HG03095 (cell line): ENCODE results near the gene NKAIN2.
"Not testable (repeated sequence)": the region's sequence is repeated elsewhere in the genome, so short reads cannot be mapped to it uniquely, and the experiment has no call there.

ENCODE experiments used
- ATAC-seq: cut with Tn5 transposase; IDR thresholded peaks from one replicate; pipeline ENCODE4 v1.9.1; 2021; ENCODE audit warnings: moderate library complexity; ENCODE audit not compliant: unreplicated experiment

The NKAIN2 gene

DNA sequence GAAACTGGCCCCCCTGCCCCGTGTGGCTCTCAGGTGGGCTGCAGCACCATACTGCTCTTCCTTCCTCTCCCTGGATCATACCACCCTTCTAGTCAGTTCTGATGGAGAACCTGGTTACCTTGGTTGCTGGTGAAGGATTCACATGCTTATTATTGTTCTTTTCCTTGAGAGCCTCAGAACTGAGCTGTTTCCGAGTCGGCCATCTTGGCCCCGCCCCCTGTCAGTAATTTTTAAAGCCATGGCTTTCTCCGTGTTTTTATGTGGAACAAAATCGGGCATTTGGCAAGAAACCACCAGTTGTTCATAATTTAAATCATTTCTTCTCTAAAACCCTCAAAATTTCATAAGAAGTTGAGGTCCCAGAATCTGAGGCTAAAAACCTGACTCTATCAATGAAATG lies 493.8 kb downstream of the NKAIN2 start:
- ATAC-seq, result no peak

GRCh38 chr6:124298730-124299129 lies 495.1 kb downstream of the NKAIN2 start:
- no peak for ATAC-seq

- ATAC-seq, result not testable (repeated sequence)
These were observed 497.2 kb downstream of the NKAIN2 start for GRCh38 chr6:124300907-124301306.

DNA sequence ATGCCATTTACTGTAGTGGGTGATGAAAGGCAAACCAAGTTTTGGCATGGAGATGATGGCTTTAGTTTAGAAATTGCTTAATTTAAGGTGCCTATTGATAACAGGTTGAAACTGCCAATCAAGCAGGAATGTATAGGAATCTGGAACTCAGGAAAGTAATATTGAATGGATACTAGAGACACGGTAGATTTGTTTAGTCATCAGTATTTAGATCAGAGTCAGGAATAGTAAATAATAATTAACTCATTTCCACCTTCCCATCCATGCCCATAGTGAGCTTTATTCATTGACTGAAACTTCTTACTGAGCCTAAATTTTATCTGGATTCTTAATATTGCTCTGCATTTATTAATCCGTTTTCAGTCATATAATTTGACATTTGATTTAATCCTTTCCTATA lies 500.3 kb downstream of the NKAIN2 start:
- ATAC-seq, result no peak

- ATAC-seq, result no peak
These were observed 506.5 kb downstream of the NKAIN2 start for GRCh38 chr6:124310139-124310538.

DNA sequence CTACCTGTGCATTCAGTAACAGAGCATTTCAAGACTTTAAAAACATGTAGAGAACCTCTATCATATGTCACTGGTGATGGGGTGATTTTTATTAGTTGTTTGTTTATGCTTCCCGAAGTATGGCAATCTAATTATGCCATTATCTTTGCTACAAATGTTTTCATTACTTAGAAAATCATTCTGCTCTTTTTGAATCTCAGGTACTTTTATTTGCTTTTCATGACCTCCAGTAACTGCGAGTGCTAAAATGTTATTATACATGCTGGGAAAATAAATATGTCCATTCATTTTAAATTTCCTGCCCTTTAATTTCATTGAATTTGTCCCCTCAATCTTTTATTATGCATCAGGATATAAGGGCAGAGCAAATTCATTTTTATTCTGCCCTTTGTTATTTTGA lies 515.7 kb downstream of the NKAIN2 start:
- ATAC-seq, result no peak

- no peak for ATAC-seq
These were observed 520.6 kb downstream of the NKAIN2 start for GRCh38 chr6:124324237-124324636.

- no peak for ATAC-seq
These were observed 526.5 kb downstream of the NKAIN2 start for GRCh38 chr6:124330197-124330596.

GRCh38 chr6:124334359-124334758 lies 530.7 kb downstream of the NKAIN2 start:
- no peak for ATAC-seq

GRCh38 chr6:124339610-124340334 lies 536.1 kb downstream of the NKAIN2 start:
- no peak for ATAC-seq

DNA sequence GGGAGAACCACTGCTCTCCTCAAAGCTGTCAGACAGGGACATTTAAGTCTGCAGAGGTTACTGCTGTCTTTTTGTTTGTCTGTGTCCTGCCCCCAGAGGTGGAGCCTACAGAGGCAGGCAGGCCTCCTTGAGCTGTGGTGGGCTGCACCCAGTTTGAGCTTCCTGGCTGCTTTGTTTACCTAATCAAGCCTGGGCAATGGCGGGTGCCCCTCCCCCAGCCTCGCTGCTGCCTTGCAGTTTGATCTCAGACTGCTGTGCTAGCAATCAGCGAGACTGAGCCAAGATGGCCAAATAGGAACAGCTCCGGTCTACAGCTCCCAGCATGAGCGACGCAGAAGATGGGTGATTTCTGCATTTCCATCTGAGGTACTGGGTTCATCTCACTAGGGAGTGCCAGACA lies 544.7 kb downstream of the NKAIN2 start:
- ATAC-seq, result not testable (repeated sequence)

DNA sequence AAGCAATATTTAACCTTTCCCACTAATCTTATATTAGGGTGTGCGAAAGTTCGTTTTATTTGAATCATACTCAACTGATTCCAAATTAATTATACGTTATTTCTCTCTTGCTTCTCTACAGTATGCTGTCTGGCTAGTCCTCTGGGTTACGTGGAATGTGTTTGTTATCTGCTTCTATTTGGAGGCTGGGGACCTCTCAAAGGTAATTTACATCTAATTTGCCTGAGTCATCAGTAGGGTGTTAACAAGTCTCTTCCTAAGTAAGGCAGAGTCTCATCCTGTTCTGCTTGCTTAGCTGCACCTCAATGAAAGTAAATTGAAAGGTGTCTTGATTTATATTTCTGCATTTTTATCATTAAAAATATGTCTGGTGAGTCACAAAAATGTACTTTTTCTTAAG lies 551.5 kb downstream of the NKAIN2 start:
- no peak for ATAC-seq

- ATAC-seq, result no peak
These were observed 552.7 kb downstream of the NKAIN2 start for GRCh38 chr6:124356276-124356810.

DNA sequence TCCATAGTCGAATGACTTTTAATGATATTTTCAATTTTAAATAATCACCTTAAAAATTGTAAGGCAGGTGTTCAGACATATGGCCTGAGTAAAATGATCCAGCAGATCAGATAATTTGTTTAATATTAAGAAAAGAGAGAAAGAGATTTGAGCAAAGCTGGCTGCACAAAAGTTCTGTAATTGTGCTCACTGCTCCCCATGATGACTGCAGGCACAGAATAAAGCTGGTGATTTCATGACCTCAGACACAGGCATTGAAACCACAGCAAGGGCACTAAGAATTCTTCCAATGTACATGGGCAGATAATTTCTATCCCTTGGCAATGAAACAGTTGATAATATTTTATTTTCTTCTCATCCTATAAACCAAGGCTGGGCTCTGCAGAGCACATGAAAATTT lies 553.1 kb downstream of the NKAIN2 start:
- no peak for ATAC-seq

DNA sequence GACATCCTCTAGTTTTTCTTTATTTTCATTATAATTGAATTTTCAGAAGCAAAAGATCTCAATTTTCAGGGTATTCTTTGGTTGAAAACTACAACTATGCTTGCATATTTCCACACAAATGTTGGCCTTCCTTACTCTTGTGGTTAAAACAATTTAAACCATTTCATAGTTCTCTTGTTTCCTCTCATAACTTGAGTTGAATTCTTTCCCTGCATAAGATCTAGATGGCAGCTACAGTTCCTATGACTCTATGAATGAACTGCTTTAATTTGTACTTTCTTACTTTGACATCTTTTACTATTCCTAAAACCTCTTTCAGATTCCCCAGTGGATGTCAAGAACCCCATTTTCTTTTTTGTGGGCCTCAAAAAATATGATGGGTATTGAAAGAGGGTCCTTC lies 564.5 kb downstream of the NKAIN2 start:
- no peak for ATAC-seq

- no peak for ATAC-seq
These were observed 568.4 kb downstream of the NKAIN2 start for GRCh38 chr6:124371974-124372475.

- no peak for ATAC-seq
These were observed 569.7 kb downstream of the NKAIN2 start for GRCh38 chr6:124373386-124373785.

- no peak for ATAC-seq
These were observed 585.5 kb downstream of the NKAIN2 start for GRCh38 chr6:124389127-124389526.

- no peak for ATAC-seq
These were observed 589.9 kb downstream of the NKAIN2 start for GRCh38 chr6:124393536-124393935.

DNA sequence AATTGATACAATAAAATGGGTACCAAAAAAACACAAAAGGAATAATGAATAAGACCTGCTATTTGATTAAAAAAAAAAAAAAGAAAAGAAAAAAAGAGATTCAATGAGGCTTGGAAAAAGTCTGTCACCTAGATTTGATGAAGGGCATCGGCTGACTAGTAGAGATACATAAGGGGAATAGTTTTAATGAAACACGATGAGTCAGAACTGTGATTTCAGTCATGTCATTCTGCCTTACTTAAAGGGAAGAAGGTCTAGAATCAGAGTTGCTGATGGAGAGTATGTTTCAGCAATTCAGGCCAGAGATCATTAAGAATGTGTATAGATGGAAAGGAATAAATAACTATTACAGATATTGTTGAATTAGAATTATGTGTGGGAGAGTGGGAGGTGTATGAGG lies 592.7 kb downstream of the NKAIN2 start:
- ATAC-seq, result no peak

GRCh38 chr6:124400261-124400999 lies 596.8 kb downstream of the NKAIN2 start:
- ATAC-seq, result no peak

DNA sequence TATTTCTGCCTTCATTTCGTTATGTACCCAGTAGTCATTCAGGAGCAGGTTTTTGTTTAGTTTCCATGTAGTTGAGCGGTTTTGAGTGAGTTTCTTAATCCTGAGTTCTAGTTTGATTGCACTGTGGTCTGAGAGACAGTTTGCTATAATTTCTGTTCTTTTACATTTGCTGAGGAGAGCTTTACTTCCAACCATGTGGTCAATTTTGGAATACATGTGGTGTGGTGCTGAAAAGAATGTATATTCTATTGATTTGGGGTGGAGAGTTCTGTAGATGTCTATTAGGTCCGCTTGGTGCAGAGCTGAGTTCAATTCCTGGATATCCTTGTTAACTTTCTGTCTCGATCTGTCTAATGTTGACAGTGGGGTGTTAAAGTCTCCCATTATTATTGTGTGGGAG lies 606.8 kb downstream of the NKAIN2 start:
- ATAC-seq, result not testable (repeated sequence)
